ENCODE measurements around the gene KRT28.

Gene KRT28

GRCh38 chr17:40799859-40800258, at the start of gene KRT28:
Gene KRT28 (minus strand): TSS chr17:40799959. CDS start chr17:40799893, 66 bp downstream.
- no peak for DNase-seq (ENCODE audit: low read depth)

GRCh38 chr17:40848583-40849235, 49.0 kb upstream of the KRT28 start:
- DNase-seq (ENCODE audit: low read depth) = no peak

GRCh38 chr17:40846515-40847144, 46.9 kb upstream of the KRT28 start:
- no peak for DNase-seq (ENCODE audit: low read depth)

- DNase-seq (ENCODE audit: low read depth) = no peak
Measured at GRCh38 chr17:40844671-40845107, 44.9 kb upstream of the KRT28 start.

GRCh38 chr17:40843242-40843641, 43.5 kb upstream of the KRT28 start:
- no peak for DNase-seq (ENCODE audit: low read depth)

- no peak for DNase-seq (ENCODE audit: low read depth)
Measured at GRCh38 chr17:40841246-40841645, 41.5 kb upstream of the KRT28 start.

GRCh38 chr17:40839194-40839593, 39.4 kb upstream of the KRT28 start:
- no peak for DNase-seq (ENCODE audit: low read depth)

GRCh38 chr17:40836020-40836419, 36.3 kb upstream of the KRT28 start:
- no peak for DNase-seq (ENCODE audit: low read depth)

- DNase-seq (ENCODE audit: low read depth) = no peak
Measured at GRCh38 chr17:40833882-40834281, 34.1 kb upstream of the KRT28 start.

- DNase-seq (ENCODE audit: low read depth) = no peak
Measured at GRCh38 chr17:40832840-40833239, 33.1 kb upstream of the KRT28 start.

- DNase-seq (ENCODE audit: low read depth) = no peak
Measured at GRCh38 chr17:40830085-40830776, 30.5 kb upstream of the KRT28 start.

- DNase-seq (ENCODE audit: low read depth) = no peak
Measured at GRCh38 chr17:40828454-40829044, 28.8 kb upstream of the KRT28 start.

GRCh38 chr17:40827746-40828453, 28.1 kb upstream of the KRT28 start:
- no peak for DNase-seq (ENCODE audit: low read depth)

- no peak for DNase-seq (ENCODE audit: low read depth)
Measured at GRCh38 chr17:40825599-40825998, 25.8 kb upstream of the KRT28 start.

GRCh38 chr17:40824015-40824832, 24.5 kb upstream of the KRT28 start:
- no peak for DNase-seq (ENCODE audit: low read depth)

- no peak for DNase-seq (ENCODE audit: low read depth)
Measured at GRCh38 chr17:40822132-40822812, 22.5 kb upstream of the KRT28 start, which contains the start of gene KRT10. Gene KRT10 (minus strand): TSS chr17:40822614. CDS start chr17:40822585, 29 bp downstream.

GRCh38 chr17:40821536-40821935, 21.8 kb upstream of the KRT28 start:
- no peak for DNase-seq (ENCODE audit: low read depth)

- DNase-seq (ENCODE audit: low read depth) = no peak
Measured at GRCh38 chr17:40820228-40820838, 20.6 kb upstream of the KRT28 start.

GRCh38 chr17:40819528-40820125, 19.9 kb upstream of the KRT28 start:
- no peak for DNase-seq (ENCODE audit: low read depth)

Measured in stimulated activated CD8-positive, alpha-beta memory T cell treated with anti-CD3 and anti-CD28 coated beads, Interleukin-4, amount 100 ng/mL, for 24 hours (primary cell).